DMS53 (cell line): ENCODE measurements around the gene KRT2.
"Not testable (repeated sequence)": the region's sequence is repeated elsewhere in the genome, so short reads cannot be mapped to it uniquely, and the experiment has no call there.

Source experiments
- DNase-seq: peaks from one replicate; lab custom pipeline; 2025; lab: John Stamatoyannopoulos, UW

Gene KRT2

GRCh38 chr12:52684431-52684830, 32.4 kb upstream of the KRT2 start:
- no peak for DNase-seq

GRCh38 chr12:52683575-52684300, 31.7 kb upstream of the KRT2 start:
- no peak for DNase-seq

- no peak for DNase-seq
Observed at GRCh38 chr12:52682938-52683574, 31.0 kb upstream of the KRT2 start.

GRCh38 chr12:52682381-52682660, 30.3 kb upstream of the KRT2 start:
- no peak for DNase-seq

DNA sequence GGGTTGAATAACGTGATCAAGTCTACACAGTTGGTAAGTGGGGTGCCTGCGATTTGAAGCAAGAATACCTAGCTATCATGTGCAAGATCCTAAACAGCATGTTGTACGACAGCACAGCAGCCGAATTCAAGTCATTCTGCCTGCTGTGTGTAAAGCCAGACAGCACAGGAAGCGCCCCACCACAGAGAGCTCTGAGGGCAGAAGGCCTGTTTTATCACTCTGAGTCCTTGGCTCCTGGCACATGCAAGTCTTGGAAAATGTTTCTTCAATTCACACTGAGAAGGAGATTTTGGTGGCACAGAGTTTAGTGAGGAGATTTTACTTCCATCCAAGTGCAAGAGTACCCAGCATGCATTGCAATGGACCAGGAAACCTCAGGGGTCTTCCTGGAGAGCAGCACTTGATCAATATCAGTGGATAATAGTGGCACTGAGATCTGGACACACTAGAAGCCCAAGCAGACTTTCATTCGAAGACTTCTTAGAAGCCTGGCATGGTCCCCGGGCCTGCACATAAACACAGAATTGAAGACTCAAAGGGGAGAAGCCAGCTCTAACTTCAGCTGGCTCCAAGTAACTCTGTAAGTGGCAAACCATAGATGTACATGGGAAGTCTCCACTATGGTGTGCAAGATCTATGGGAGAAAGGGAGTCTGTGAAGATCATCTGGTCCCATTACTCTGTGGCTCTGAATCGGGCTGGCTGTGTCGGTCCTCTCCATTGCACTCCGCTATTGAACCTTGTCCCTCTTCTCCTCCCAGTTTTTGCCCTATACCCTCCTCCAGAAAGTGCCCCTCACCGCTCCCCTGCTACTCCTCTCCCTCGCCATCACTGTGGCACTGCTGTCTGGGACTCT, 29.7 kb upstream of the KRT2 start:
- DNase-seq, result no peak

DNA sequence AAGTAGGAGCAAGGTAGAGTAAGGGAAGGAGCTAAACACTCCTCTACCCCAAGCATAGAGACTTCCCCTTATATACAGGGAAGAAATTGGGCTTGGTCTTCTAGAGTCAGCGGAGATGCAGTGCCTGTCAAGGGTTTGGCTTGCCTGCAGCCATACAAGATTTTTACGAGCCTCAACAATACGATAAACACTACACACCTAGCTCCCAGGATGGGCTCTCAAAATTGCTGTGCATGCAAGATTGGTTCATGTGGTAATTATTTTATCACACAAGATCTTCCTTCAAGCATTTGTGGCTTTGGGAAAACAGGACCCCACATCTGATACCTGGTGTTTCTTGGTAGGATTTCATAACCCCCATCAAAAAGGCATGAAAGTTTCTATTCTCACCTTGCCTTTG, 28.4 kb upstream of the KRT2 start, which contains the start of gene KRT1:
Gene KRT1, minus strand, starts transcription at position 45 of the 400 bp plus-strand sequence. CDS start 59 bp downstream, outside the sequence.
- no peak for DNase-seq

- DNase-seq, result no peak
Observed at GRCh38 chr12:52679875-52680274, 27.9 kb upstream of the KRT2 start.

DNA sequence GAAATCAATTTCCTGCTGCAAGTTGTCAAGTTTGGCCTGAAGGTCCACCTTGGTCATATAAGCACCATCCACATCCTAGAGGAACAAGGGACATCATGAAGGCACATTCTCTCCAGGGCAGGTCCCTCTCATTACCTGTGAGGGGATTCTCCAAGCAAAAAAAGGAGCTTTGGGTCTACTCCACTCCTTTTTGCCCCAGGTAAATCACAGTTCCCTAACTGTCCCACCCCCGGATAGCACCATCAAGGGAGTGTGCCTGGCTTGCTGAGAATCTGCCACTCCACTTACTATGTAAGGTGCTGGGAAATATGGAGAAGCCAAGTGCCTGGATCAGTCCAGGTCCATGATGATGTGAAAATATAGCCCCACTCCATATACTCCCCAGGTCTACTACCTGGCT, 25.7 kb upstream of the KRT2 start:
- no peak for DNase-seq

DNA sequence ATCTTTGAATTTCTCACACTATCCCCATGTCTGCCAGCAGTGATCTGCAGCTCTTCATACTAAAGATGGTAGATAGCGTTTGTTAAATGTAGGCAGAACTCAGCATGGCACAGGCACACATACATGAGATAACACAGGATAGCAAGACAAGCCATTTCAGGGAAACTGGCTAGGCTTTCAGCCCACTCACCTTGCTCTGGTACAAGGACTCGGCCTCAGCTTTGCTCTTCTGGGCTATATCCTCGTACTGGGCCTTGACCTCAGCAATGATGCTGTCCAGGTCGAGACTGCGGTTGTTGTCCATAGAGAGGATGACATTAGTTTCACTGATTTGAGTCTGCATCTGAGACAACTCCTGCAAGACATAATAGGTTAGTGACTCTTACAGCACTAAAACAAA, 25.1 kb upstream of the KRT2 start:
- DNase-seq, result no peak

GRCh38 chr12:52676163-52676562, 24.2 kb upstream of the KRT2 start:
- no peak for DNase-seq

DNA sequence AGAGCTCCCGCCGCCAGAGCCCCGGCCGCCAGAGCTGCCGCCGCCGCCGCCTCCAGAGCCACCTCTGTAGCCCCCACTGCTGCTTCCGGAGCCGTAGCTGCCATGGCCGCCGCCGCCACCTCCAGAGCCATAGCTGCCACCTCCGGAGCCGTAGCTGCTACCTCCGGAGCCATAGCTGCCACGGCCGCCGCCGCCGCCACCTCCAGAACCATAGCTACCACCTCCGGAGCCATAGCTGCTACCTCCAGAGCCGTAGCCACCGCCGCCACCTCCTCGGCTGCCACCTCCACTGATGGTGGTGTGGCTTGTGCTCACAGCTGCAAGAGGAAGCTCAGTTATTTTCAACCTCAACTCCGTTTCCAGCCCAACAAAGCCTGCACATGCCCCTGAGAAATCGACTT, 23.3 kb upstream of the KRT2 start:
- no peak for DNase-seq

DNA sequence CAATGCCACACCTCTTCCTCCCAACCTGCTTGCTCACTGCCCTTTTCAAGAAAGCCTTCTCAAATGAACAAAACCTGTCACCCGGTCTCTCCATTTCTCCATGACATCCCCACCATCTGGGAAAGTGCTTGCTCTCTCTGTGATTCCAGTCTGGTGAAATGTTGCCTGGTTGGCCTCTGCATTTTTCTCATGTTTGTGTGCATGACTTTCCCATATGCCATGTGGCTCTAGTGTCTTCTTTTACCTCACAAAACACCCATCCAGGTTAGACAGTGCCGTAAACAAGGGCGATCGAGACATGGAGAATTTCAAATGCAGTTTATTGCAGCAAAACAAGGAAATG, 22.4 kb upstream of the KRT2 start:
- no peak for DNase-seq

DNA sequence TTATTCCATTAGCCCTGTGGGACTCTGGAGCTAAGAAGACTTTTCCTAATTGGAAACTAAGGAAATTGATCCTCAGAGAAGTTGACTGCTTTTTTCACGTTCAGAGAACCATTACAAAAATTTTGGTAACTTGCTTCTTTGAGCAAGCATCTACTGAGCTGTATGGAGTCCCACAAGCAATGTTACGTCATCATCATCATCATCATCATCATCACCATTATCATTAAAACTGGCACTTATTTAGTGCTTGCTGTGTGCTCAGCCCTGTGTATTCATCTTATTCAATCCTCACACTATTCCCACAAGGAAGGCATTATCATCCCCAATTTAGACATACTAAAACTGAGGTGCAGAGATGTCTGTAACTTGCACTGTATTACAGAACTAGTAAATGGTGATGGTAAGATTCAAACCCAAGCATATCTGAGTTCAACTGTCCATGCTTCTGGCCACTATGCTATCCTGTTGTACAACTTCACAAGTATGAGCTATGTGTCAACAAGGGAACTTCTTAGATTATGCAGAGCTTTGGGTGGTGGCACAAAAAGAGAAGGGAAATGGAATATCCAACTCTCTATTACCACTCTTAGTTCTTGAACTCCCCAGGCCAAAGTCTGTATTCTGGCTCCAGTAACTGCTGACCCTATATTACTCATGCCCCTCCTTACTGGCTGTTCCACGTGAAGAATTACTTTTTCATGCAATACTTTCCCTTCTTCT, 21.9 kb upstream of the KRT2 start:
- DNase-seq, result no peak

DNA sequence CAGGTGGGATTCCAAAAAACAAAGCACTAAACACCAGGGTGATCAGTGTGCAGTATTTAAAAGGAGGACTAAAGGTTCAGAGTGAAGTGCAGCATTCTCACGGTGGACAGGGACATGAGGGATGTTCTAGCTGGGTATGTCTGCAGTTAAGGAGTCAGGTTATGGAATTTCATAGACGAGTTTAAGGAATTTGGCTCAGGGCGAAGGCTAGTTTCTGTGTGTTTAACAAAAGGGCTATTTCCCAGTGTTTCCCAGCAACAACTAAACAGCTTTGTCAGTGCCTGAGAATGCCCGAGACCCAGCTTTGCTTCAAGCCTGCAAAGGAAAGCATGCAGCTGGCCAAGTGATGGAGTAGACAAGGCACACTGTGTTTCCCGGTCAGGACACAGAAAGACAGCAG, 21.2 kb upstream of the KRT2 start:
- DNase-seq, result no peak

- DNase-seq, result no peak
Observed at GRCh38 chr12:52672321-52672933, 20.4 kb upstream of the KRT2 start.

DNA sequence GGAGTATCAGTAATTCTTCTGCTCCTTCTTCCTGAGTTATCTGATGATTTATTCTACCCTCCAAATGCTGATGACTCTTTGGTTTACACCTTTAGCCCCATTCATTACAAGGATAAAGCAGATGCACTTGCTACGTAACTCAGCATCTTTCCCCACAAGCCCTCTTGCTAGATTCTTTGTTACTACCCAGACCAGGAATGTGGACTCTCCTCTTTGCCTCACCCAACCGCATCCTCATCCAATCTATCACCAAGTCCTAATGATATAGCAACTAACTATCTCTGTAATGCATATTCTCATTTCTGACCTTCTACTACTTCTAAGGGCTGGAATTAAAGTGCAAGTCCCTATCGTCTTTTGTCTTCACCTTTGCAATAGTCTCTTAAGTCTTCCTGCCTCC, 18.9 kb upstream of the KRT2 start:
- no peak for DNase-seq

DNA sequence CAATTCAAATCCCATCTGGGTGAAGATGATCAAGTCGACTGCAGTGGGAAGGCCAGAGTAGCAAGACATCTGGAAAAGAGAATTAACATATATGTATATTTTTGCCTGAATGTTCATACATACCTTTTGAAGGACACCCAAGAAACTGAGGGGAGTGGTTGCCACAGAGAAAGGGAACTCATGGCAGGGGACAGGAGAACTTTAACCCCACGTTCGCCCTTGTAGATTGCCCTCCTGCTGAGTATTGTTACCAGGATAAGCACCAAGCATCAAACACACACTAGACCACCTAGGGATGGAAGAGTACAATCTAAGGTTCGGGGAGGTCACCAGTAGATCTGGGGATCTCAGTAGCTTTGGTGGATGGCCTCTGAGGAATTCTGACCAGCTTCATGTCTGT, 18.5 kb upstream of the KRT2 start:
- no peak for DNase-seq

GRCh38 chr12:52669941-52670340, 17.9 kb upstream of the KRT2 start:
- not testable (repeated sequence) for DNase-seq

GRCh38 chr12:52669426-52669825, 17.4 kb upstream of the KRT2 start:
- no peak for DNase-seq

DNA sequence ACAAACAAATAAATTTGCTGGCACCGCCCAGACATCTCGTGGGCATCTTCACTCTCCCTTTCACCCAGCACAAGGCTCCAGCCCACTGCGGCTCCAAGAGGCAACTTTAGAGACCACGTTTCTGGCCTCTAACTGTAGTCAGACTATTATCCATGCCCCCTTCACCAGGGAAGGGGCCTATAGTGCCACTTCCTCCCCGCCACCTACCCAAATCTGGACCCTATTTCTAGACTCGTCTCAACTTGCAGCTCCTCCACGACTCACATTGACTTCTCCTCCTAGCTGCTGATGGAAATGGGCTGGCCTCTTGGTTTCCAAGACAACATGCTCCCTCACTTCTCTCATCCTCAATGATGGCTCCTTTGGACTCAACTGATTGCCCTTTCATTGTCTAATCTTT, 15.9 kb upstream of the KRT2 start:
- DNase-seq, result no peak

- DNase-seq, result peak; percentile 4
Observed at GRCh38 chr12:52667509-52667908, 15.5 kb upstream of the KRT2 start.

- DNase-seq, result no peak
Observed at GRCh38 chr12:52666471-52666870, 14.5 kb upstream of the KRT2 start.
